ENCODE measurements around the gene LRG1.

Gene LRG1, protein sequence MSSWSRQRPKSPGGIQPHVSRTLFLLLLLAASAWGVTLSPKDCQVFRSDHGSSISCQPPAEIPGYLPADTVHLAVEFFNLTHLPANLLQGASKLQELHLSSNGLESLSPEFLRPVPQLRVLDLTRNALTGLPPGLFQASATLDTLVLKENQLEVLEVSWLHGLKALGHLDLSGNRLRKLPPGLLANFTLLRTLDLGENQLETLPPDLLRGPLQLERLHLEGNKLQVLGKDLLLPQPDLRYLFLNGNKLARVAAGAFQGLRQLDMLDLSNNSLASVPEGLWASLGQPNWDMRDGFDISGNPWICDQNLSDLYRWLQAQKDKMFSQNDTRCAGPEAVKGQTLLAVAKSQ

DNA sequence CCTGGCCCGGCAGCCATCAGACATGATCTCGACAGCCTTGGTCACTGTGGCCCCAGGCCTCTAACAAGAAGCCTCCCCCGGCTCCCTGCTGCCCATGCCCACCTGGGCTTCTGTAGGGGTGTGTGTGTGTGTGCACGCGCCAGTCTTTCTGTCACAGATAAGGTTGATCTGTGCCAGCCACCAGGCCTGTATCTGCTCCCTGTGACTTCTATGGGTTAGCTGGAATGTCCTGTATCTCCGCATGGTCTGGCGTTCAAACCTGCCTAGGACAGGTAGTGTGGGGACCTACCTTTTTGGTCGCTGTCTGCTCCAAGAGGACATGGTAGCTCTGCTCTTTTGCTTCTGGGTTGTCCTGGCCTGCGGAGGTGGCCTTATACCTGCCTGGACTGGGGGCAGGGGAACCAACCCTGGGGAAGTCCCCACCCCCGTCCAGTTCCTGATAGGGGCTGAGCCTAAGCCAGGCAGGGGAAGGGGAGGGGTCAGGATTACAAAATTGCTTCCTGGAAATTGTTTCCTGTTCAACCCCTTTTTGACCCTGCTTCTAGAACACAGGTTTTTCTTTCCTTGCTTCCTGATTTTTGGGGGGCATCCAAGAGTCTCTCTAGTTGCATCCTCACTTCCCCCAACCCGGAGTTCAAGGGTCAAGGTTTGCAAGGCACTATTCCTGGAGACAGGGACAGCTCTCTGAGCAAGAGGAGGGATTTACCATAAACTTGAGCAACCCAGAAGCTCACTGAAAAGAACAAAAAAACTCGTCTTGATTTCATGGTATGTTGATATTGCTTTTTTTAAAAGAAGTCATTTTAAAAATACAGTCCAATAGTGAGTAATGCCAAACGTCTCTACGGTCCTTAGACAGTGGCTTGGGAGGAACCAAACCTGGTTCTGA is at the start of gene LRG1:
LRG1 (minus strand) TSS at position 344 of the 889 bp plus-strand sequence; CDS start at position 321, 23 bp downstream.
- DNase-seq (ENCODE audit: low spot score), result peak; percentile 89

DNA sequence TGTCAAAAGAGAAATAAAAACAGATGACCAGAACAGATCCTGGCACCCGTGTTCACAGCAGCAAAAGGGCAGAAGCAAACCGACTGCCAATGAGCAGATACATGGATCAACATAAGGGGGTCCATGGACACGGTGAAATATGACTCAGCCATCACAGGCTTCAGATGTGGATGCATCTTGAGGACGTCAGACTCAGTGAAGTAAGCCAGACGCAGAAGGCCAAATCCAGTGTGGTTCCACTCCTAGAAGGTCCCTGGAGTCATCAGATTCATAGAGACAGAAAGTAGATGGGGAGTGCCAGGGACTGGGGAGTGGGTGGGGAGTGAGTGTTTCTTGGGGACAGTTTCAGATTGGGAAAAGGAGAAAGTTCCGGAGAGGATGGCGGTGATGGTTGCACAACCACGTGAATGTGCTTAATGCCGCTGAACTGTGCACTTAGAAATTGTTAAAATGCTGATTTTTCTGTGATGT is 48.5 kb upstream of the LRG1 start:
- no peak for DNase-seq (ENCODE audit: low spot score)

DNA sequence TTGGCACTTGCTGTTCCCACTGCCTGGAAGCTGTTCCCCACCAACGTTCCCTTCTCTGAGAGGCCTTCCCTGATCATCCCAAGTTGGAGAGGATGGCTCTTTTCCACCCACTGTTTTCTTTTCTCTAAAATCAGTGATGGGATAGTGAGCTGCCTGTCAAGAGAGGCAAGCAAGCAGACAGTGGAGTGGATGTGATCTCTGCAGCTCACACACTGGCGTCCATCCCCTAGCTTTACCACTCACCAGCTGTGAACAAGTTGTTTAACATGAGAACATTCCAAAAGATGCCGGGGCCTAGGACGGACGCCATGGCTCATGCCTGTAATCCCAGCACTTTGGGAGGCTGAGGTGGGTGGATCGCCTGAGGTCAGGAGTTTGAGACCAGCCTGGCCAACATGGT is 47.7 kb upstream of the LRG1 start:
- DNase-seq (ENCODE audit: low spot score), result no peak

DNA sequence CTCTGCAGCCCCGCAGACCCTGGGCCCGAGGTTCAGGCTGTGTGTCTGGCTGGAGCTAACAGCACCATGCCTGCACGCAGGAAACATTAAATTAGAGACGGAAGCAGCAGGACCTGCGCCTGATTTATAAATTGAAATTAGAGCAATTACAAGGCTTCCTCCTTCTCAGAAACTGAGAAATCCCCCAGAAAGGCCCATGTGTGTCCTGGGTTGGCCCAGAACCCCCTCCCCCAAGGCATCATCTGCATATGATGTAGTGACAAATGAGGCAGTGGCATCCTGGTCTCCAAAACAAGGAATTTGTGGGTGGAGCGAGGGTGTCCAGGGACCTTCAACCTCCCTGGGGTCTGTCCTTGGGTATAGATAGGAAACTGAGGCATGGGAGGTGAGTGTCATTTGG is 46.9 kb upstream of the LRG1 start:
- DNase-seq (ENCODE audit: low spot score), result no peak

DNA sequence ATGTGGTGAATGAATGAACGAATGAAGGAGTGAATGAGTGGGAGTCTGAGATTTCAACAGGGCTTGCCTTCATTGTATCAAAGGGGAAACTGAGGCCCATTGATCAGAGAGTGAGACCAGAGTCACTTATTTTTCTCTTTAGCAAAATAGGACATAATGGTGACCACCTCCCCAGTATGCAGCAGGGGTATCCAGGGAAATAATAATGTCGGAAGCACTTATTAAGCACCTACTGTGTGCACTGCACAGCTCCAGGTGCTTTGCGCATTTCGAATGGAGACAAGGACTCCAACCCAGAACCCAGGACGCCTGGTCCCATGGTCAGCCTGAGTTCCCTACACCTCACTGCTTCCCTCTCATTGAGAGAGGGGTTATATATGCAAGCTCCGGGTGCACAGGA is 46.4 kb upstream of the LRG1 start:
- DNase-seq (ENCODE audit: low spot score), result no peak

DNA sequence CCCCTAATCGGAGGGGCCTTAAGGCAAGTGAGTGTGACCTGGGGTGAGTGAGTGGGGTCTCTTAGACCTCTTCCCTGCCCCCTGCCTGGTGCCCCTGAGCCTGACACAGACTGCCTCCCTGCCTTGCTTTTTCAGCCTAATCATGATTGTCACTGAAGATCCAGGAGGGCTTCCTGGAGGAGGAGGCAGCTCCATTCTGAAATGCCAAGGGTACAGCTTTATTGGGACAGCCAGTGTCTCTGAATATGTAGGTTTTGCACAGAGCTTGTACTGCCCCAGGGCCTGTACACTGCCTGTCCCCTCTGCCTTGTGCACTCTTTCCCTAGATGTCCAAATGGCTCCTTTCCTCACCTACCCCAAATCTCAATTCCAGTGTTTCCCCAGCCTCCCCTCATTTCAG is 45.7 kb upstream of the LRG1 start:
- DNase-seq (ENCODE audit: low spot score), result no peak

DNA sequence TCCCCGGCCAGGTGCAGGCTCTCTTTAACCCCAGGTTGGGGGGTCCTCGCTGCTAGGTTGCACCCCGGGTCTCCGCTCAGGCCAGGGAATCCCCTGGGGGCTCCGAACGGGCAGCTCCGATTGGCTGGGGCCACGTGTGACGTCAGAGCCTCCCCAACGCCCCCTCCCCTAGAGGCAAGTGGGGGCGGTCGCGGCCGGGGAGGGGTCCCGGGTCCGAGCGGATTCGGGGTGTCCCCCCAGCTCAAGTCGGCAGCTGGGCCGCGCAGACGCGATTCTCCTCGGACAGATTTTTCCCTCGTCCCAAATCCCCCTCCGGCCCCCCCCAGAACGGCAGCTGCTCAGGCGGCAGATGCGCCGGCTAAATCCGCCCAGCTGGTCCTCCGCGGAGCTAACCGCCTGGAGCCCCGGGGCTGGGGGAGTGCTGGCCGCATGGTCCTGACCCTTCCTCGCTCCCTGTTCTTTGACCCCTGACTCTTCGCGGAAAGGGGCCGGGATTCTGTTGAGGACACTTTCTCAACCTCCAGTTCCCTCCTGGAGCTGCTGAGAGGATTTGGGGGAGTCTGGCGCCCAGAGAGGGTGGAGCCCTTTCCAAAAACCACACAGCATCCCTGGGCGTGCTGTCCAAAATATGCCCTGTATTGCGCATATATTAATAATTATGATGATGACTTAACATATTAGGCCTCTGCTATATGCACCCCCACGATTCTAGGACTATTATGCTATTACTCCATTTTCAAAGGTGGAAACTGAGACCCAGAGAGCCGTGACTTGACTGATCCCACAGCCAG is 45.0 kb upstream of the LRG1 start:
- peak; percentile 52 for DNase-seq (ENCODE audit: low spot score)

DNA sequence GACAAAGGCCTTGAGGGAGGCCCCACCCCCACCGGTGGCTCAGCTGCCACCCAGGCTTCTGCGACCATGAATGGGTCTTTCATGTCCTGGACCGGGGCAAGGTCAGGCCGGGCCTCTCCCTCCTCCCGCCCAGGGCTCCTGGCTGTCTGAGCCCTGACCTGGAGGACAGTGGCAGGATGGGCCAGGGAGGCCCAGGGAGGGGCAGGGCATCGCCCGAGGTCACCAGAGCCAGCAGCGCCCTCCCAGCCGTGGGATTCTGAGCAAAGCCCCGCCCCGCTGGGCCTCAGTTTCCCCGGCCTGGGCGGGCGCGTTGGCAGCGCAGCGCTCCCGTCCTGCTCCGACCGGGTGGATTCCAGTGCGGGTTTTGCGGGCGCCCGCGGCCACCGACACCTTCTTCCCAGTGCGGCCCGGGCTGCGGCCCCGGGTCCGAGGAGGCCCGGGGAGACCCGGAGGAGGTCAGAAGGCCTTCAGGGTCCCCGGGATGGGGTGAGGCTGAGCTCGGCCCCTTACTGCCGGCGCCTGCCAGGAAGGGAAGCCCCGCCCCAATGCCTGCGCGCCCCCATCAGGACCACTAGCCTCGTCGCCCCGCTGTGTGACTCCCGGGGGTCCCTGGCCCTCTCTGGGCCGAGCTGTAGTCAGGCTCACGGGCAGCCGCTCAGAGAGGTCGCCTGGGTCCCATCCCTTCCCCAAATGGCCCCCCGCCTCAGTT is 44.3 kb upstream of the LRG1 start:
- peak; percentile 72 for DNase-seq (ENCODE audit: low spot score)

DNA sequence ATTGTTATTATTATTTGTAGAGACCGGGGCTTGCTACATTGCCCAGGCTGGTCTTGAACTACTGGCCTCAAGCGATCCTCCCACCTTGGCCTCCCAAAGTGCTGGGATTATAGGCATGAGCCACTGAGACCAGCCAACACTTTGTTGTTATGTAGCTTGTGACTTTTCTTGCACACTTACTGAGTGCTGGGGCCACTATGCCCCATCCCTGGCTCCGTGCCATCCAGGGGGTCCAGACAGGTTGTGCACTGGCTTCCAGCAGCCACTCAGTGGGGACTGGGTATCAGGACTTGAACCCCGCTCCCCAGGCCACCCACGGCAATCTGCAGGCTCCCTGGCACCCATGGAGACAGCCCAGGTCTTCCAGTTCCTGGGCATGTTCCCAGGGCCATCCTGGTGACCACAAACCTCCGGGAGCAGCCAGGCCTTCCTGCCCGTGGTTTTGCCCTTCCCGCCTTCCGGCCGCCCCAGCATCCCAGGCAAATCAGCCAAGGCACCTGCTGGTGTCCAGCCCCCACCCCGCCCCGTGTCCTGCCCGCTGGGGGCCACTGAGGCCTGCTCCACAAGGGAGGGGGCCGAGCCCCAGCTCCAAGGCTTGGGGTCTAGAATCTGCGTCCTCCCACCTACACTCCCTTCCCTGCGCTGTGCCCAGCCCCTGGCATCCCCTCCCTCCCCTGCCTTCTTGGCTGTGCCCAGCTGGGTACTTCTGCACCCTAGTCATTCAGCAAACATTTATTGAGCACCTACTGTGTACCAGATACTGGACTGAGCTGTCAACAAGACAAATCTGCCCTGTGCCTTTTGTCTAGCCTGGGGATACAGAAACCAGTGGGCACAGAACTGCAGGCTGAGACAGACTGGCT is 43.4 kb upstream of the LRG1 start:
- DNase-seq (ENCODE audit: low spot score), result no peak

DNA sequence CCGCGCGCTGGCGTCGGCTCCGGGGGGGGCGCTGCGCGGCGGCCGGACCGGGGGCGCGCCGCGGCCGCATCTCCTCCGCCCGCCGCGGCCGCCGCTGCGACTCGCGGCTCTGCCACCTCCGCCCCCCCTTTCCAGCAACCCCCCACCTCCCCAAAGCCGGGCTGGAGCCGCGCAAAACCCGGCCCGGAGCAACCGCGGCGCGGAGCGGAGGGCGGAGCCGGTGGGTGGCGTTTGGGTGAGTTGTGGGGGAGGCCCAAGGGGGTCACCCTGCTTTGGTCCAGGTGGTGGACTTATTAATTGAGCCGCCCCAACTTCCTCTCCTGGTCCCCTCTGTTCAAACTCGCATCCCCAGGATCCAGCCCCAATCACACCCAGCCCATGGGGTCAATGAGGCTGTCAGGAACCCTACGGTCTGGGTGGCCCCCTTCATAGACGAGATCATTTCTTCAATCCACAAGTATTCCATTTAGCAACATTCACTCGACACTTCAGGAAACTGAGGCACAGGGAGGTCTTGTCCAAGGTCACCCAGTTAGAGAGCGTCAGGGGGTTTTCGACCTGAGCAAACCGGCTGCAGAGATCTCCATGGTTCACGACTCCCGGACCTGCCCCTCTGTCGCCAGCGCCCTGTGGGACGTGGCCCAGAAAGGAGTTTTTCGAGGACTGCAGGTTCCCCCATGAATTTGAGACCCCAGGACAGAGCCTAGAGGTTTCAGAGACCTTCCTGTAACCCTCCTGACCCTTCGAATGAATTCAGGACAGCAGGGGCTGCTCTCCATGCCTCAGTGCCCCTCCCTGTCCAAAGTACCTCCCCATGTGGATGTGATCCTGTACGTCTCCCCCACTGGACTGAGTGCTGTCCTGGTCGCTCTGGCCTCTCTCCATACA is 42.1 kb upstream of the LRG1 start:
- DNase-seq (ENCODE audit: low spot score), result peak; percentile 71

DNA sequence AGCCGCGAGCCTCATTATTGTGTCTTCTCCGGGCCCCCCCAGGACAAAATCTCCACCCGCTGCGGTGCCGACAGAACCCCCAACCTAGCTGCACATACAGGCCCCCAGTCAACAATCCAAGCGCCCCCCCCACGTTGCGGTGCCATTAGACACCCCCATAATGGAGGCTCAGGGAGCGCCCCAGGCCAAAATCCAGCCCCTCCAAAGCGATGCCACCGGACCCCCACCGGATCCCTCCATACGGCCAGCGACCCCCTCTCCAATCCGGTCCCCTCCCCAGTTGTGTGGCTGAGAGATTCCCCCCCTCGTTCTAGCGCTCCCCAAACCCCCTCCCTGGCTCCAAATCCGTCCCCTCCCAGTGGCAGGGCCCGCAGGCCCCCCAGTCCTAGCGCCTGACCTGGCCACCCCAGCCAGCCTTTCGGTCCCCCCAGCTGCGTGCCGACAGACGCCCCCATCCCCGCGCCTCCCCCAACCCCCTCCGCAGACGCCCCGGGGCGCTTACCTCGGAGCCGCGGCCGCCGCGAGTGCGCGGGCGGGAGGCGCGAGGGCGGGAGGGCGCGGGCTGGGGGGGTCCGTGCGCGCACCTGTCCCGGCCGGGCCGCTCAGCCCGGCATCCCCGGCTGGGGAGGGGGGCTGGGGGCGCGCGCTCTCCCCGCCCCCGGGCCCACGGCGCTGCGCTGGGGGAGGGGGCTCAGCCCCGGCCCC is 41.3 kb upstream of the LRG1 start:
- DNase-seq (ENCODE audit: low spot score), result no peak

DNA sequence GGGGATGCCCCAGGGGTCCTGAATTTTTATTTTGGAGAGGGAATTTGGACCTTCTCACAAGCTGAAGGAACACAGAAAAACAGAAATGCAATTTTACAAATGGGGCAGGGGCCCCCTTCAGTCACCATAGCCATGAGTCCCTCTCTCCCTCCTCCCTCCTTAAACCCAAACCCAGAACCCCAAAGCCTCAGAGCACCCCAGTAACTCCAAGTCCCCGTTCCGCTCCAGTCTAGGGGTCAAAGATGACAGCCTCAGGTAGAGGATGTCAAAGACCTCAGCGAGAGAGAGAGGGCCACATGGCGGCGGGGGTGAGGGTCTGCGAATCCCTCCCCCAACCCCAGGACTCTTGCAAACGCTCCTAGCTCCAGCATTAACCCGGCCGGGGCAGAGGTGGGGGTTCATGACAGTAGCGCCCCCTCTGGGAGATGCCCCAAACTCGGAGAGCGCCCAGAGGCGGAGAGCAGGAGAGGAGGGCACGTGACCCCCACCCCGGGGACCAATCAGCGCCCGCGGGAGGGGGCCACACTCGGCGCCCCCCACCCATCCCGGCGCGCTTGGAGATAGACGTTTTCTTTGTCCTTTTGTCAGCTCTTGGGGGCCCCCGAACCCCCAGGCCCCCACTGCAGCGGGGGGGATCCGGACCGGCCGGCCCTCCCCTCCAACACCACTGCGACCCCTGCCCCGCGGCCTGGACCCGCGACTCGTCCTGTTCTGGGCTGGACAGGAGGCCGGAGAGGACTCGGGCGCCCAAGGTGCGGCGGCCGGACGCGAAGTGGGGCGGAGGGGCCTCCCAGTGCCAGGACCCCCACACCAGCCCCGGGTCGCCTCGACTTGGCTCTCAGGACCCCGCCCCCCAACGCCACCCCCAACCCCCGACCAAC is 40.4 kb upstream of the LRG1 start:
- DNase-seq (ENCODE audit: low spot score), result no peak

DNA sequence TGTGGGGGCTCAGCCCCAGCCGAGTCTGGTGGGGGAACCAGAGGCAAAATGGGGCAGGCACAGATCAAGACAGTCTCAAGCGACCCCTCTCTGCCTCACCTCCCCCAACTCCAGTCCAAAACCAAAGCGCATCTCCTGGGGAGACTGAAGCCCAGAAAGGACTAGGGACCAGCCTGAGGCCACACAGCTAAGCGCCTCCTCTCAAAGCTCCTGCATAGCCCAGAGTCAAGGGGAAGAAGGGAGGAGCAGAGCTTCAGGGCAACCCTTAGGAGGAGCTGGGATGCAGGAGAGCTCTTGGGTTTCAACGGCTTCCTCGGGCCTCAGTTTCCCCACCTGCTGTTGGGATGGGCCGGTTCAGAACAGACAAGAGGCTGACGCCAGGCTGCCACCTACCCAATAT is 39.6 kb upstream of the LRG1 start:
- DNase-seq (ENCODE audit: low spot score), result no peak

DNA sequence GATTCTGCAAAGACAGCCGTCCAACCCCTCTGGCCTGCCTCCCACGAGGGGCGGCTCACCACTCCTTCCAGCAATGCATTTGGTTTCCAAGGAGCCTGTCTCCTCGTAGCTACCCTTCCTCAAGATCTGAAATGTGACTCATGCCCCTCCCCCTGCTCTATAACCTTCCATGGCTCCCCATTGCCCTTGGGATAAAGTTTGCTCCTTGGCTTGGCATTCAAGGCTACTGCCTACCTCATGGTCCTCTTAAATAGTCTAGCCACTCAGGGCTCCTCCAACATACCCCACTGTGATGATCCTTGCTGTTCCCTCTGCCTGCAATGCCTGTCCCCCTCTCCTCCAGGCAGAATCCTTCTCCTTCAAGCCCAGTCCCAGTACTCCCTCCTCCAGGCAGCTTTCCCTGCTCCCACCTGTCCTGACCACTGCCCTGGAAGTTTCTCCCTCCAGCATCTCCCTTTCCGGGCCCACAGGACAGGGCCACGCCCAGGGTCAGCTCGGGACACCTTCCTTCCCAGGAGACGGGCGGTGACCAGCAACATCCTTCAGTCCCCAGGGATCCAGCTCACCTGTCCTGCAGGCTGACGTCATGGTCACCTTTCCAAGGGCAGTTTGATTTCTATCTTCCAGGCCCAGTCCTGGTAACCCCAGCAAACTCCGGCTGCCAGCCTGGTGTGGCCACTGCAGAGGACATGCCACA is 38.9 kb upstream of the LRG1 start:
- DNase-seq (ENCODE audit: low spot score), result no peak

DNA sequence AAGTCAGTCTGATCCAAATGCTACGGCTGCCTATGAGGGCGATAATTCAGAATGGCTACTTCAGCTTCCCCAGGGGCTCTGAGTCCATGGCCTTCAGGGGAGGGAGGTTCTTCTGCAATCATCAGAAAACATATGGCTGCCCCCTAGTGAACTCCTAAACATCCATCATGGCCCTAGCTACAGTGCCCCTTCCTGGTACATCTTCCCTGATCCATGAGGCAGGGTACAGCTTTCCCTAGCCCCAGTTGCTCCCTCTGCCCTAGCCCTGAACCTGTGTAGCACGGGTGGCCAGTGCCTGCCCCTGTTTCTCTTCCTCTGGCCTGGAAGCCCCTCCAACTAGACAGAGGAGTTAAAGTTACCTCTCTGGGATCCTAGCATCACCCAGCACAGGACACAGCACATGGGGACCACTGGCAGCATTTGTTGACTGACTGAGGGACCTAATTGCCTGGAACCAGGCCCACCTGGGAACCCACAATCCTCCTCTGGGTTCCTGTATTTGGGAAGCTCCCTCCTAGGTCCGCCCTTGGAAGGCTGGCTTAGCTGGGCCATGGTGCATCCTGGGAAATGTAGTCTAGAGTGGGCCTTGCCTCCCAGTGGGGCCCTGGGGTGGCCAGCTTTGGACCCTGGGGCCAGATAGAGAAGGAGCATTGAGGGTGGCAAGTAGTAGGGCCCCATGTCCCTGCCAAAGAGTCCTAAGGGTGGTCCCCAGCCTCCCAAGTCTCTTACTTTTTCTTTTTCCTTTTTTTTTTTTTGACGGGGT is 37.4 kb upstream of the LRG1 start:
- no peak for DNase-seq (ENCODE audit: low spot score)
